Measurements from ENCODE around the gene STRIP2. TPM values are rescaled to one million over a fixed set of nuclear protein-coding genes. Genes with fewer than 3 reads are reported as not detected.

Gene STRIP2
- total and polyA plus RNA-seq, 9 donors: 5.1 to 10.1 (median 6.2) TPM

- Histone ChIP-seq H3K36me3 (ENCODE audit: control insufficient read depth, insufficient read depth, low read length) (no peaks in the 10 kb centered on the region), H3K9me3 (replicated peaks; ENCODE audit: control insufficient read depth, low read depth, low read length) (no peaks in the 10 kb centered on the region), H3K27ac (ENCODE audit: low read length) (no peak overlapping the region), H3K4me3 (ENCODE audit: low read length) (no peak overlapping the region), H3K4me1 (ENCODE audit: control insufficient read depth, insufficient read depth, low read length) (no peaks in the 10 kb centered on the region), H3K27me3 (ENCODE audit: control insufficient read depth, insufficient read depth, low read length) (no peaks in the 10 kb centered on the region)
- no peak for DNase-seq
- WGBS (ENCODE audit: insufficient coverage): 48% methylated on average over 3 of the region's 5 CpGs
These were observed 101.7 kb downstream of the STRIP2 start for GRCh38 chr7:129535896-129536295.

- no peaks in the 10 kb centered on the region for H3K27me3 ChIP-seq (ENCODE audit: control insufficient read depth, insufficient read depth, low read length)
- no peak overlapping the region for H3K27ac ChIP-seq (ENCODE audit: low read length)
- no peaks in the 10 kb centered on the region for H3K4me1 ChIP-seq (ENCODE audit: control insufficient read depth, insufficient read depth, low read length)
- WGBS (ENCODE audit: insufficient coverage): 77% methylated on average over 7 of the region's 9 CpGs
- no peak overlapping the region for H3K4me3 ChIP-seq (ENCODE audit: low read length)
- no peak for DNase-seq
- H3K36me3 ChIP-seq (ENCODE audit: control insufficient read depth, insufficient read depth, low read length): no peaks in the 10 kb centered on the region
- H3K9me3 ChIP-seq (replicated peaks; ENCODE audit: control insufficient read depth, low read depth, low read length): no peaks in the 10 kb centered on the region
These were observed 102.1 kb downstream of the STRIP2 start for GRCh38 chr7:129536323-129536722.

Other genes with a start within 250 kb of the STRIP2 start
- 35.9 TPM for gene SMO, start 245.8 kb upstream of the STRIP2 start, total RNA-seq
- gene SMO, start 245.8 kb upstream of the STRIP2 start, polyA plus RNA-seq (ENCODE audit: insufficient read depth in 1 of 8, insufficient read length in 8 of 8, low replicate concordance in 1 of 8): 10 to 100 TPM; 38.2 to 63.6 (median 51.1) TPM
- 13.0 TPM for gene AHCYL2, start 209.4 kb upstream of the STRIP2 start, total RNA-seq
- gene AHCYL2, start 209.4 kb upstream of the STRIP2 start, polyA plus RNA-seq (ENCODE audit: insufficient read depth in 1 of 8, insufficient read length in 8 of 8, low replicate concordance in 1 of 8): 10 to 100 TPM; 11.9 to 16.7 (median 12.5) TPM
- not detected for gene SMKR1, start 68.1 kb downstream of the STRIP2 start, total RNA-seq
- gene SMKR1, start 68.1 kb downstream of the STRIP2 start, polyA plus RNA-seq (ENCODE audit: insufficient read depth in 1 of 8, insufficient read length in 8 of 8, low replicate concordance in 1 of 8): under 1 TPM in 4 of 8 donors, not detected in 4; 0.26 to 0.49 (median 0.39) TPM
- gene NRF1, start 177.3 kb downstream of the STRIP2 start, total RNA-seq: 10.0 TPM
- 10 to 100 TPM; 11.3 to 15.3 (median 13.0) TPM for gene NRF1, start 177.3 kb downstream of the STRIP2 start, polyA plus RNA-seq (ENCODE audit: insufficient read depth in 1 of 8, insufficient read length in 8 of 8, low replicate concordance in 1 of 8)